ENCODE results near the gene AMOTL2. TPM values are rescaled to one million over a fixed set of nuclear protein-coding genes. Genes with fewer than 3 reads are reported as not detected.
A peak's percentile ranks its signal among the peaks of the same experiment; 100 is the strongest.

The AMOTL2 gene
- total RNA-seq, 1 experiment from 2014 or later = 30.9 TPM

DNA sequence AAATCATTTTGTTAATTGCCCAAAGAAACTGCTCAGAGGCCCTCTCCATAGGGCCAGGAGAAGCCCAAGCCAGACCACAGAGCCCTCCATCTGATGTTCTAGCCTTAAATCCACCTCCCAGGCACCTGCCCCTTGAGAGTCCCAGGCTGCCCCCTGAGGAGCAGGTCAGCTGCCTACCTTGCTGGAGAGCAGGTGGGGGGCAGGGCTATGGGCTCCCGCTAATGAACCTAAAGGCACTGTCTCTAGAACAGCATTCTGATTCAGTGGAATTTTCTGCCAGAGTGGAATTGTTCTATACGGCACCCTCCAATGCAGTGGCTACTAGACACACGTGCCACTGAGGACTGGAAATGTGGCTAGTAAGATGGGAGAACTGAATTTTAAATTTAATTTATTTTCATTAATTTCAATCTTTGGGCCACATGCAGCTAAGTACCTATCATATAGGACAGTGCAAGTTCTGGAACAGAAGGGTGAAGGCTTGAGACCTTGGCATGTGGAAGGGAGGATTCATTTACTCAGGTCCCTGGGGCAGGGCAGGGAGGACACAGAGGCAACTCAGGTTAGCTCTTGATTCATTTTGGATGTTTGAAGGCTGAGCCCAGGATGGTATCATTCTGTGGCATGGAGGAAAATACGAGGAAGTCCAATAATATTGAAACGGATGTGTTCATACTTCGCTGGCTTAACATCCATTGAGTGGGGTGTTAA lies 11.4 kb downstream of the AMOTL2 start:
- Histone ChIP-seq H3T11ph (ENCODE audit: low read length) (no peak overlapping the region), H3K56ac (ENCODE audit: insufficient read length, low read depth, low read length) (no peak overlapping the region), H2AFZ (ENCODE audit: low read length) (no peak overlapping the region), H3K18ac (ENCODE audit: insufficient read length, low read depth, low read length) (no peak overlapping the region), H2BK12ac (ENCODE audit: insufficient read length, low read depth, low read length) (peak overlapping the region; percentile 37), H2BK5ac (ENCODE audit: insufficient read length, low read length) (no peak overlapping the region), H4K20me1 (ENCODE audit: control insufficient read depth, insufficient read depth, insufficient read length) (no peaks in the 10 kb centered on the region), H4K8ac (replicated peaks; ENCODE audit: insufficient read length, low read depth, low read length) (no peak overlapping the region), H3K23ac (ENCODE audit: insufficient read length, low read depth, low read length) (no peak overlapping the region), H3K9ac (ENCODE audit: extremely low read depth, insufficient read length, low read length) (no peak overlapping the region), H2AK5ac (ENCODE audit: insufficient read length, low read length) (no peak overlapping the region), H2BK120ac (ENCODE audit: low read depth, low read length, poor library complexity, severe bottlenecking) (no peak overlapping the region), H3K4ac (ENCODE audit: low read depth, low read length) (no peak overlapping the region; the same call in 1 of the 2 replicates), H2BK20ac (ENCODE audit: low read depth, low read length, poor library complexity, severe bottlenecking) (no peak overlapping the region), H3K79me2 (ENCODE audit: insufficient read depth, low read length) (no peaks in the 10 kb centered on the region), H3K27me3 (ENCODE audit: insufficient read depth, low read length) (no peaks in the 10 kb centered on the region), H3K79me1 (ENCODE audit: insufficient read depth, low read depth, low read length, poor library complexity, severe bottlenecking) (no peaks in the 10 kb centered on the region), H4K91ac (ENCODE audit: insufficient read length, low read depth, low read length) (peak overlapping the region; percentile 96), H3K9me3 (ENCODE audit: control insufficient read depth, low read depth, low read length) (no peaks in the 10 kb centered on the region), H3K4me2 (ENCODE audit: insufficient read depth, insufficient read length, low read length) (no peak overlapping the region), H3K23me2 (ENCODE audit: insufficient read length, low read depth, low read length, poor library complexity, severe bottlenecking) (no peaks in the 10 kb centered on the region), H3K4me1 (ENCODE audit: insufficient read depth, low read length) (peaks cover 21% of the 10 kb centered on the region; the same call in 1 of the 2 replicates), H4K5ac (ENCODE audit: insufficient read length, low read depth, low read length) (no peak overlapping the region), H3K27ac (ENCODE audit: insufficient read length, low read depth, low read length) (no peak overlapping the region), H3K14ac (ENCODE audit: insufficient read depth, low read length) (no peak overlapping the region), H2BK15ac (ENCODE audit: low read depth, low read length) (no peak overlapping the region)
- WGBS (ENCODE audit: extremely low coverage, insufficient read length, low lambda C conversion rate) = no CpG with 5 or more reads among the region's 6 CpGs
- H3K9me3 Mint-ChIP-seq = no peaks in the 10 kb centered on the region
- peaks cover 70 to 90% (median 85%) of the 10 kb centered on the region in 3 experiments for H3K36me3 Mint-ChIP-seq (ENCODE audit: insufficient read depth in 1 of 3, low read depth in 3 of 3)
- TF ChIP-seq, protein P1, sequence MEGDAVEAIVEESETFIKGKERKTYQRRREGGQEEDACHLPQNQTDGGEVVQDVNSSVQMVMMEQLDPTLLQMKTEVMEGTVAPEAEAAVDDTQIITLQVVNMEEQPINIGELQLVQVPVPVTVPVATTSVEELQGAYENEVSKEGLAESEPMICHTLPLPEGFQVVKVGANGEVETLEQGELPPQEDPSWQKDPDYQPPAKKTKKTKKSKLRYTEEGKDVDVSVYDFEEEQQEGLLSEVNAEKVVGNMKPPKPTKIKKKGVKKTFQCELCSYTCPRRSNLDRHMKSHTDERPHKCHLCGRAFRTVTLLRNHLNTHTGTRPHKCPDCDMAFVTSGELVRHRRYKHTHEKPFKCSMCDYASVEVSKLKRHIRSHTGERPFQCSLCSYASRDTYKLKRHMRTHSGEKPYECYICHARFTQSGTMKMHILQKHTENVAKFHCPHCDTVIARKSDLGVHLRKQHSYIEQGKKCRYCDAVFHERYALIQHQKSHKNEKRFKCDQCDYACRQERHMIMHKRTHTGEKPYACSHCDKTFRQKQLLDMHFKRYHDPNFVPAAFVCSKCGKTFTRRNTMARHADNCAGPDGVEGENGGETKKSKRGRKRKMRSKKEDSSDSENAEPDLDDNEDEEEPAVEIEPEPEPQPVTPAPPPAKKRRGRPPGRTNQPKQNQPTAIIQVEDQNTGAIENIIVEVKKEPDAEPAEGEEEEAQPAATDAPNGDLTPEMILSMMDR (conservative IDR thresholded peaks at IDR 0.05) = no peak
- DNase-seq = no peak
- no peaks in the 10 kb centered on the region; the same call in 1 of the 2 replicates for H3K27me3 Mint-ChIP-seq (ENCODE audit: low read depth)
- H3K4me3 Mint-ChIP-seq = 0 out of 5 replicates have a peak overlapping the region, but pooled peaks of 1 of the 2 experiments have one; percentile 6
- peaks cover 51 to 63% of the 10 kb centered on the region in 2 experiments for H3K4me1 Mint-ChIP-seq
- H3K27ac Mint-ChIP-seq = peak overlapping the region; percentile 79 to 95 (median 85)

Data from H9 (cell line).